Measurements from ENCODE around the gene YBEY. TPM values are rescaled to one million over a fixed set of nuclear protein-coding genes. Genes with fewer than 3 reads are reported as not detected.

Gene YBEY
- total RNA-seq, 1 experiment from 2014 or later = 16.1 TPM

DNA sequence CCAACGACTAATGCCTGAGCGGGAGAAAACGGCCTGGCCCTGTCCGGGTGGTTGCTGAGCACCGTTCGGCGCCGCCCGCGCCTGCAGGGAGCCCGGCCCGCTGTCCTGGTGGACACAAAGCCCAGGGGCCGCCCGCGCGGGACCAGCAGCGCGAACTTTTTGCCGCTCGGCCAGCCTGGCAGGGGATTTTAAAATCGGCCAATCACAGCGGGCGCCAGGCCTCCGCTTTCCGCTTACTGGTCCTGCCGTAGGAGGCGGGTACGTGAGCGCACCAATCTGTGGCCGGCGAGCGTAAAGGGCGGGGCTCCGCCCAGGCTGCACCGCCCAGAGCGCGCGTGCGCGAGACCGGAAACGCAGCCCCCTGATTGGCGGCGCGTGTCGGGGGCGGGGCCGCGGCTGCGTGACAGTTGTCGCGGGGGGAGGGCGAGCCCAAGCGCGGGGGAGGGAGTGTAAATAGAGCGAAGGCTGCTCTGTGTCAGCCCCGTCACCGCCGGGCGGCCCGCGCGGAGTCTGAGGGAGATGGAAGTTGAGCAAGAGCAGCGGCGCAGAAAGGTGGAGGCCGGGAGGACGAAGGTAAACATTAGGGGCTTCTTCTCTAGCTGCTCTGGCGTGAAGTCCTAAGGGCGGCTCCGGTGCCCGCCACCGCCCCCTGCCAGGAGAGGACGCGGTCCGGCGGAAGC is 37.7 kb downstream of the YBEY start, which contains the start of the genes C21orf58 and PCNT:
C21orf58 (minus strand) TSS at position 161 of the 680 bp plus-strand sequence. CDS start 1,132 bp downstream, outside the sequence.
PCNT (plus strand) TSS at position 447 of the 680 bp plus-strand sequence; CDS start at position 520, 73 bp downstream.
- Histone ChIP-seq H3K9me3 (replicated peaks) (no peaks in the 10 kb centered on the region), H3K36me3 (peaks cover 16% of the 10 kb centered on the region), H3K4me1 (peaks cover 5% of the 10 kb centered on the region), H3K4me3 (peak within 1 kb of the TSS; percentile 99), H3K27ac (peak within 1 kb of the TSS; percentile 98), H3K27me3 (no peaks in the 10 kb centered on the region)
- peak; percentile 97 for DNase-seq

DNA sequence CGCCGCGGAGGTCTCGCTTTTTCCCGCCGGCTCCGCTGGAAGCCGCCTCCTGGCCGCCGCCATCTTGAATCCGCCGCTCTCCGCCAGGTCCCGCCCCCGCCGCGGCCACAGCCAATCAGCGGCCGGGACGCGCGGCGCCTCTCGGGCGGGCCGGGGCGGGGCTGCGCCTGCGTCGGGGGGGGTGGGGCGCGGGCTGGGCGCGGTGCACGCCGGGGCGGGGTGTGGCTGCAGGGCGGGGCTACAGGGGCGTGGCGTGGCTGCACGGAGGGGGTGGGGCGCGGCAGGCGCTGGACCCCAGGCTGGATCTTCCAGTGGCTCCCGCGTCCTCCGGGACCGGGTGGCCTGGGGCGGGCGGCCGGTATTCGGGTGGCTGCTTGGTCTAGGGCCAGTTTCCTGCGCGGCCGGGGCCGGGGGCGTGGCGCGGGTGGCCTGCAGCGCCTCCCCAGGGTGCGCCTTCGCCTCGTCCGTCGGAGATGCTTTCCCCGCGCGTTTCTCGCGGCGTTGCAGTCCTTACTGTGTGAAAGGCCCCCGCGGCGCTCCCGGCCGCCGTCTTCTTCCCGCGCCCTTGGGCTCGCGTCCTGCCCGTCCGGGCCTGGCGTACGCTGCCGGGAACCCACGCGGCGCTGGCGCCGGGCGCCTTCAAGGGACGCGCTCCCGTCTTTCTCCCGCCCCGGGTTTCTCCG is 38.4 kb downstream of the YBEY start:
- peaks cover 10% of the 10 kb centered on the region for H3K36me3 ChIP-seq
- peak overlapping the region; percentile 99 for H3K4me3 ChIP-seq
- peaks cover 5% of the 10 kb centered on the region for H3K4me1 ChIP-seq
- DNase-seq = peak; percentile 87 to 88
- no peaks in the 10 kb centered on the region for H3K9me3 ChIP-seq (replicated peaks)
- H3K27ac ChIP-seq = peak overlapping the region; percentile 98
- H3K27me3 ChIP-seq = no peaks in the 10 kb centered on the region

DNA sequence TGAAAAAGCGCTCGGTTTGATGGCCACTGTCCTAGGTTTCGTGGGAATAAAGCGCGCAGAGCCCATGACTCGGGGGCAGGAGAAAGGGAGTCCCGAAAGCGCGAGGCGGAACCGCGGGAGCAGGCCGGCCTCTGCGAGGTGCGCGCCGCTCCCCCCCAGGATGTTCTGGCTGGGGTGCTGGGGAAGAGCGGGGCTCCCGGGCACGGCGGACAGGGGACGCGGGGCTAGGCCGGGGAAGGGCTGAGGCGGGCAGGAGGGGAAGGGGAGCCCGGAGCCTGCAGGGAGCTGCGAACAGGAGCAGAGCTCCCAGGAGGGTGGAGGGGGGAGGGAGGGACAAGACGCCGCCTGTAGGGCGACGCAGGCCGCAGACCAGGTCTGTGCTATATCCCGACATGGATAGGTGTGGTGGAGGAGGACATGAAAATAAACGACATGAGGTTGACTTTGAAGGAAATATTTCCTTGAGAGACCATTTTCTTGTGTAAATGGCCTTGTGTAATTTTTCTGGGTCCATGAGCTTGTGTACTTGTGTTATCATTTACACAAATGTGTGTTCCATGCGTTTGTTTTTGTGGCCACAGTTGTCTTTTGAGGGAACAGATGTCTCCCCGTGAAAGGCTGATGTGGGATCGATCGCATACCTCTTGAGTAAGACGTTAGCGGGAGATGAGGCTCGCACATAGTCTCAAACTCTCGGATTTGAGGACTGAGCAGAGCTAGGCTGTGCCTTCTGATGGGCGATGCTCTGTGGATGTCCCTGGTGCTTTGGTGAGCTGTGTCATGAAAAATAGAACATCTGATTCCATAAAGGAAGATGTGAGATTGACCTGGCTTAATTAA is 39.2 kb downstream of the YBEY start:
- Histone ChIP-seq H3K27ac (peak overlapping the region; percentile 98), H3K4me1 (peaks cover 5% of the 10 kb centered on the region), H3K4me3 (peak overlapping the region; percentile 99), H3K9me3 (replicated peaks) (no peaks in the 10 kb centered on the region), H3K27me3 (no peaks in the 10 kb centered on the region), H3K36me3 (peaks cover 15% of the 10 kb centered on the region)
- DNase-seq = peak; percentile 66 to 69

DNA sequence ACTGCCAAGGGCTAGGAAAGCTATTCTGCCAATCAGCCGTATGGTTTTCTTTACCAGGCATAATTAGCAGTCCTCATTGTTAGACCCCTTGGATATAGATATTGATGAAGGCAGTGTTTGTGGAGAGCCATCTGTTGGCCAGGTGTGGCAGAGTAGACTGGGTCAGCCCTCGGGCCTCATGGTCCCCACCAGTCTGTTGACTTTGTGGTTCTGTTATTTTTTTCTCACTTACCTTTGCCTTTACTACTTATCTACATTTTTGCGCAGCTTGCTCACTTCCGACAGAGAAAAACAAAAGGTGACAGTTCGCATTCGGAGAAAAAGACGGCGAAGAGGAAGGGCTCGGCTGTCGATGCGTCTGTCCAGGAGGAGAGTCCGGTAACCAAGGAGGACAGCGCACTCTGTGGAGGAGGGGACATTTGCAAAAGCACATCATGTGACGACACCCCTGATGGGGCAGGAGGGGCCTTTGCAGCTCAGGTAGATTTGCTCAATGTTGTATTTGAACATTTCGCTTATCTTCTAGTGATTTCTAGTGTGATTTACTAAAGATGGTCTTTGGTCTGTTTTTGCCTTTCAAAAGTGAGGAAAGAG is 40.1 kb downstream of the YBEY start:
- H3K4me1 ChIP-seq = peaks cover 5% of the 10 kb centered on the region
- H3K4me3 ChIP-seq = peak overlapping the region; percentile 99; the same call in 1 of the 2 replicates
- no peak for DNase-seq
- H3K27me3 ChIP-seq = no peaks in the 10 kb centered on the region
- no peak overlapping the region; the same call in 1 of the 2 replicates for H3K27ac ChIP-seq
- no peaks in the 10 kb centered on the region for H3K9me3 ChIP-seq (replicated peaks)
- H3K36me3 ChIP-seq = peaks cover 18% of the 10 kb centered on the region

DNA sequence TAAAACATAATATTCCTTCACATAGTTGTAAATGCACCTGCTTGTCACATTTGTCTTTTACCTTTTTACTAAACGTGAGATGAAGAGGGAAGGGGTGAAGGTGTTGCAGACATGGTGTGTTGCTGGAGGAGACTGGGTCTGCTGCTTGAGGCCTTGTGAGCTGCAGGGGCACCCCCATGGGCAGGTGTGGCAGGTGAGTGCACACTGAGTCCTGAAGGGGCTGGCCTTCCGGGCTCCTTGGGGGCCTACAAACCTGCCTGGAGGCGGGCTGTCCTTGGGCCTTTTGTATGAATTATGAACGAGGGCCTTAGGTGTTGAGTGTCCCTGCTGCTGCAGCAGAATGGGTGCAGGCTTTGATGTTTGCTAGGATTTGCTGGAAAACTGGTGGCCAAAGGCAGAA is 41.6 kb downstream of the YBEY start:
- Histone ChIP-seq H3K27ac (no peak overlapping the region), H3K27me3 (no peaks in the 10 kb centered on the region), H3K36me3 (peaks cover 20% of the 10 kb centered on the region), H3K4me3 (no peak overlapping the region), H3K9me3 (replicated peaks) (no peaks in the 10 kb centered on the region), H3K4me1 (peaks cover 5% of the 10 kb centered on the region)
- no peak for DNase-seq

DNA sequence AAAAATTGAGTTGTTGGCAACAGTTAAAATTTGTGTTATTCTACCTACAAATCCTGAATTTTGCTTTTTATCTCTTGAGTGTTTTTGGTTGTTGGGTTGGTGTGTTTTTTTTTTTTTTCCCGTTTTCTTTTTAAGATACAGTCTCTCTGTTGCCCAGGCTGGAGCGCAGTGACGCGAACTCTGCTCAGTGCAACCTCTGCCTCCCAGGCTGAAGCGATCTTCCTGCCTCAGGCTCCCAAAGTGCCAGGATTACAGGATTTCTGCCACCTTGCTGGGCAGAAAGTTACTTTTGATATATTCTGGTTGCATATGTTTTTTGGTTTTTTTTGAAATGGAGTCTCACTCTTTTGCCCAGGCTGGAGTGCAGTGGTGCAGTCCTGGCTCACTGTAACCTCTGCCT is 42.0 kb downstream of the YBEY start:
- no peak overlapping the region for H3K4me3 ChIP-seq
- peaks cover 5% of the 10 kb centered on the region for H3K4me1 ChIP-seq
- DNase-seq = no peak
- H3K9me3 ChIP-seq (replicated peaks) = no peaks in the 10 kb centered on the region
- H3K27ac ChIP-seq = no peak overlapping the region
- H3K36me3 ChIP-seq = peaks cover 25% of the 10 kb centered on the region
- no peaks in the 10 kb centered on the region for H3K27me3 ChIP-seq

DNA sequence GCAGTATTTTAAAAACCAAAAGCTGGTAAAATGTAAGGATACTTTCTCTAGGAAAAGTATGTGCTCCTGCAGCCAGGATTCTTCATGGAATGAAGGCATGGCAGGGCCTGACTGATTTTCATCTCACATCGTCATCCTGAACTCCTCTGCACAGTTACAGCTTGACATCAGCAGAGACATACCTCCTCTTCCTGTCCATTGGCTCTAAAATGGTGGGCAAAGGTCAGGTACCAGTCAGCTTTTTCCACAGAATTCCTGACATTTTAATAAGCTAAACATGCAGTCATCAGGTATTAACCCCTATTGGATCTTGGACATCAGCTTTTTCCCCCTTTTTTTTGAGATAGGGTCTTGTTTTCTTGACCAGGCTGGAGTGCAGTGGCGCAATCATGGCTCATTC is 43.7 kb downstream of the YBEY start:
- peaks cover 25% of the 10 kb centered on the region for H3K36me3 ChIP-seq
- no peak for DNase-seq
- no peaks in the 10 kb centered on the region for H3K27me3 ChIP-seq
- H3K9me3 ChIP-seq (replicated peaks) = no peaks in the 10 kb centered on the region
- no peak overlapping the region for H3K27ac ChIP-seq
- no peak overlapping the region for H3K4me3 ChIP-seq
- peaks cover 5% of the 10 kb centered on the region for H3K4me1 ChIP-seq

DNA sequence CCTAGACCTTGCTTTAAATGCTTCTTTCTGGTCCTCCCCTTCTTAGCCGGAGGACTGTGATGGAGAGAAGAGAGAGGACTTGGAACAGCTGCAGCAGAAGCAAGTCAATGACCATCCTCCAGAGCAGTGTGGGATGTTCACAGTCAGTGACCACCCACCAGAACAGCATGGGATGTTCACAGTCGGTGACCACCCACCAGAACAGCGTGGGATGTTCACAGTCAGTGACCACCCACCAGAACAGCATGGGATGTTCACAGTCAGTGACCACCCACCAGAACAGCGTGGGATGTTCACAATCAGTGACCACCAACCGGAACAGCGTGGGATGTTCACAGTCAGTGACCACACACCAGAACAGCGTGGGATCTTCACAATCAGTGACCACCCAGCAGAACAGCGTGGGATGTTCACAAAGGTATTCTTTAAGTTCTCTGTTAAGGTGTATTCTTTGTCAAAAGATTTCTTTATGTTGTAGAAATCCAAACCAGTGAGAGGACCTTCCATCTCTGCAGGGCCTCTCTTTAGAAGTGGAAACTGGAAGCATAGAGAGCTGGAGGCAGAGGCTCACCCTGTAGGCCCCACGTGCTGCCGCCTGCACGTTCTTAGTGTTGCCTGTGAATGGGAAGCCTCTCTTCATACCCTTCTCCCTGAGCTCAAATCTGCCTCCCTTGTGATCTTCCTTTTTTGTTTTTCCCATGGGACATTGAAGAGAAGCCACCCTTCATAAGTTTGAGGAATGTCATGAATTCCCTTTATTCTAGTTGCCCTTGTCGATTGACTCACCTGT is 48.4 kb downstream of the YBEY start:
- H3K9me3 ChIP-seq (replicated peaks) = no peaks in the 10 kb centered on the region
- H3K4me3 ChIP-seq = no peak overlapping the region
- peaks cover 62% of the 10 kb centered on the region for H3K36me3 ChIP-seq
- DNase-seq = peak; percentile 20 to 39
- H3K27ac ChIP-seq = no peak overlapping the region
- H3K4me1 ChIP-seq = no peaks in the 10 kb centered on the region
- H3K27me3 ChIP-seq = no peaks in the 10 kb centered on the region

DNA sequence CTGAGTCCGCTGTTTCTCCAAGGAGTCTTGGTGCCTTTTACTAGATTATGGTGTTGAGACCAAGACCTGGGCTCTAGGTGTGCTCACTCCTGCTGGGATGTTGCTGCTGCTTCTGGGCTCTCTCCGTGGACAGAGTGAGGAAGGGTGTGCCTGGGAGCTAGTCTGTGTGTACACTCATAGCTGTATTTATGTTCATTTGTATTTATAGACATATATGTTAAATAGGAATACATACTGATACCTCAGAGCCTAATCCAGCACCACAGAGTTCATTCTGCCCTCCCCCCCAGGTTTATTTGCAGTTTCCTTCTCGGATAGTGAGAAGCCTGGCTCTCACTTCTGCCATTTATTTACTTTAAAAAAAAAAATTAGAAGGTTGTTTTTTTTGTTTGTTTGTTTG is 50.5 kb downstream of the YBEY start:
- Histone ChIP-seq H3K4me1 (no peaks in the 10 kb centered on the region), H3K9me3 (replicated peaks) (no peaks in the 10 kb centered on the region), H3K4me3 (no peak overlapping the region), H3K36me3 (peaks cover 59% of the 10 kb centered on the region), H3K27me3 (no peaks in the 10 kb centered on the region), H3K27ac (no peak overlapping the region)
- DNase-seq = no peak

DNA sequence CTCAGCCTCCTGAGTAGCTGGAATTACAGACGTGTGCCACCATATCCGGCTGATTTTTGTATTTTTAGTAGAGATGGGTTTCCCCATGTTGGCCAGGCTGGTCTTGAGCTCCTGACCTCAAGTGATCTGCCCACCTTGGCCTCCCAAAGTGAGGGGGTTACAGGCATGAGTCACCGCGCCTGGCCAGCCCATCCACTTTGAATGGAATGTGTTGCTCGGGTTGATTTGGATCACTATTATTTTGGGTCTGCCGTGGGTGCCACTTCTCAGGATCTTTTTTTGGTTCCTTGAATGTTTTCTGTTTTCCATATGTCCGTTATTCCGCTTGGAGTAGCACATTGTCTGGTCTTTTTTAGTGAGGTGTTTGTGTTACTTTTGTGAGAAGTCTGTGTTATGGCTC is 54.9 kb downstream of the YBEY start:
- DNase-seq = no peak
- Histone ChIP-seq H3K4me1 (no peaks in the 10 kb centered on the region), H3K36me3 (peaks cover 62% of the 10 kb centered on the region), H3K27me3 (no peaks in the 10 kb centered on the region), H3K27ac (no peak overlapping the region), H3K4me3 (no peak overlapping the region), H3K9me3 (replicated peaks) (no peaks in the 10 kb centered on the region)

DNA sequence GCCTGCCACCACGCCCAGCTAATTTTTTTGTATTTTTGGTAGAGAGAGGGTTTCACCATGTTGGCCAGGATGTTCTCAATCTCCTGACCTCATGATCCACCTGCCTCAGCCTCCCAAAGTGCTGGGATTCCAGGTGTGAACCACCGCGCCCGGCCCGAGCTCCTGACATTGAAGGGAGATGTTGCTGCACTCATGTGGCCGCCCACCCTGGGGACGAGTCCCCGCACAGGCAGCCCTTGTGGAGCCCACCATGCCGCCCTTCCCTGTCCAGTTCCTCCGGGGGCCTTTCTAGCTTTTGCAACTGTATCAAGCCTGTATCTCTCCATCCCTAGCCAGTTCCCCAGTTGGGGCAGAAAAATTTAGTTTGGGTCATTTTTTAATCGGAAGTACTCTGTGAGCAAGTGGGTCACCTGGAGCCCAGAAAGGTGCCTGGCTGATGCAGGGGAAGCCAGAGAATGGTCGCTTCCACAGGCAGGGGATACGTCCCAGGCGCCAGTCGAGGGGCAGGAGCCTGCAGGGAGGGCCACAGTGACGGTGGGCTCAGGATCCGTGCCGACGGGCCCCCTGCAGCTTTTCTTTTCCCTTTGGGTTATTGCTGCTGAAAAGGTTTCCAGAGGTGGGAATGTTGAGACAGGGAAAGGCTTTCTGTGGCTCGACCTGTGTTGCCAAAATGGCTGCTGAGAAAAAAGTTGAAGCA is 58.2 kb downstream of the YBEY start:
- Histone ChIP-seq H3K27me3 (no peaks in the 10 kb centered on the region), H3K36me3 (peaks cover 48% of the 10 kb centered on the region), H3K4me1 (no peaks in the 10 kb centered on the region), H3K9me3 (replicated peaks) (no peaks in the 10 kb centered on the region), H3K27ac (no peak overlapping the region), H3K4me3 (no peak overlapping the region)
- no peak for DNase-seq

DNA sequence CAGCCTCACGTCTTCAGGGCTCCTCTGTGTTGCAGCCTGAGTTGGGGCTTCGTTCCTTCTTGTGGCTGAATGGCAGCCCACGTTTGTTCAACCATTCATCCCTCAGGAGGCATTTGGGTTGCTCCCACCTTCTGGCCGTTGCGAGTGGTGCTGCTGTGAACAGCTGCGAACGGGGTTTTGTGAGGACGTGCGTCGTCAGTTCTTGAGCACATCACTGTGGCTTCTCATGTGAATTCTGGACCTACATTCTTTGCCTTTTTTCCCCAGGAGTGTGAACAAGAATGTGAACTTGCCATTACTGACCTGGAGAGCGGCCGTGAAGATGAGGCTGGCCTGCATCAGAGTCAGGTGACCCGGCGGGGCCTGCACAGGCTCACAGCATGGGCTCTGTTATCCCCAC is 59.7 kb downstream of the YBEY start:
- no peak for DNase-seq

DNA sequence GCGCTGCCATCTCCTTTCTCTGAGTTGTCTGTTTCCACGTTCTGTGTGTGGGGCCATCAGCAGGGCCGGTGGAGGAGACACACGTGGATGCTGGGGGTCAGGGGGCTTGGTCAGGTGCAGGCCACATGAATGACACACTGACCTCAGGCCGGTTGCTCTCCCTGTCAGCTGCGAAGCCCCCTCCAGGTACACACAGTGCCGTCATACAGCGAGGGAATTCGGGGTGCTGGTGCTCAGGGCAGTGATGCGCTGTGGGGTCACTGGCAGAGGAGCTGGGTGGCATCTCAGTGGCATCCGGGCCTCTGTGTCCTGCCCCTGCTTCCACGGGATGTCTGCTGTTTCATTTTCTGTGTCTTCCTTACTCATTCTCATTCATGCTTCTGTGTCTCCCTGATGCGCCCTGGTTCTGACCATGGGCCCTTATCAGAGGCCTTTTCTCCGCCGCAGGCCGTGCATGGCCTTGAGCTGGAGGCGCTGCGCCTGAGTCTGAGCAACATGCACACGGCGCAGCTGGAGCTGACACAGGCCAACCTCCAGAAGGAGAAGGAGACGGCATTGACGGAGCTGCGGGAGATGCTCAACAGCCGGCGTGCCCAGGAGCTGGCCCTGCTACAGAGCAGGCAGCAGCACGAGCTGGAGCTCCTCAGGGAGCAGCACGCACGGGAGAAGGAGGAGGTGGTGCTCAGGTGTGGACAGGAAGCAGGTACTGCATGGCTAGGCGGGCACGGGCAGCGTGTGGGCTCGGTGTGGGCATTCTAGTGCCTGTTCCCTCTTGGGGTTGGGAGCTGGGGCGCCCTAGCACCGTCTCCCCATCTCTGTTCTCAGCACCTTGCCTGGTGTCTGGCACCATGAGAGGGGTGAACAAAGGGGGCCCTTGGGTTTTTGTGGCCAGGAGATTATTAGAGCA is 60.4 kb downstream of the YBEY start:
- Histone ChIP-seq H3K27me3 (no peaks in the 10 kb centered on the region), H3K36me3 (peaks cover 54% of the 10 kb centered on the region), H3K4me1 (no peaks in the 10 kb centered on the region), H3K9me3 (replicated peaks) (no peaks in the 10 kb centered on the region), H3K4me3 (no peak overlapping the region), H3K27ac (no peak overlapping the region)
- DNase-seq = no peak

More for the DNA sequence above, 59.7 kb downstream of the YBEY start:
- H3K27me3 ChIP-seq = no peaks in the 10 kb centered on the region
- H3K36me3 ChIP-seq = peaks cover 48% of the 10 kb centered on the region
- no peaks in the 10 kb centered on the region for H3K4me1 ChIP-seq
- no peaks in the 10 kb centered on the region for H3K9me3 ChIP-seq (replicated peaks)
- no peak overlapping the region for H3K4me3 ChIP-seq
- no peak overlapping the region for H3K27ac ChIP-seq

Measured in SJCRH30 (cell line).